Measurements from ENCODE around the gene POLQ.

DNA sequence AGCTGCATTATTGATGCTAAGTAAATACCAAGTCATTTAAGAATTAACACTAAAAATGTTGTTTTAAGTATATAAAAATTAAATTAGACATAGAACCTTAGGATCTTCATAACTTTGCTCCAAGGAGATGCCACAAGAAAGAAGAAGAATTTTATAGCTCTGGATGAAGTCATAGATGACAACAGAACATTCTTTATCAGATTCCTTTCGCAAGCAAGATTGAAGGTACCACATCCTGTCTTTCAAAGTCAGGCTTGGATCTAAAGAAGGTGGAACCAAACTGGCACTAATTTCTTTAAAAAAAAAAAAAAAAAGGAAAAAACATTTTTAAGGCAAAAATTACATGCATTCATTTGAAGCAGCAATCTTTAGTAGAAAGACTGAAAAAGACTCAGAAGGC lies 62.5 kb downstream of the POLQ start:
- TF ChIP-seq, protein P1, sequence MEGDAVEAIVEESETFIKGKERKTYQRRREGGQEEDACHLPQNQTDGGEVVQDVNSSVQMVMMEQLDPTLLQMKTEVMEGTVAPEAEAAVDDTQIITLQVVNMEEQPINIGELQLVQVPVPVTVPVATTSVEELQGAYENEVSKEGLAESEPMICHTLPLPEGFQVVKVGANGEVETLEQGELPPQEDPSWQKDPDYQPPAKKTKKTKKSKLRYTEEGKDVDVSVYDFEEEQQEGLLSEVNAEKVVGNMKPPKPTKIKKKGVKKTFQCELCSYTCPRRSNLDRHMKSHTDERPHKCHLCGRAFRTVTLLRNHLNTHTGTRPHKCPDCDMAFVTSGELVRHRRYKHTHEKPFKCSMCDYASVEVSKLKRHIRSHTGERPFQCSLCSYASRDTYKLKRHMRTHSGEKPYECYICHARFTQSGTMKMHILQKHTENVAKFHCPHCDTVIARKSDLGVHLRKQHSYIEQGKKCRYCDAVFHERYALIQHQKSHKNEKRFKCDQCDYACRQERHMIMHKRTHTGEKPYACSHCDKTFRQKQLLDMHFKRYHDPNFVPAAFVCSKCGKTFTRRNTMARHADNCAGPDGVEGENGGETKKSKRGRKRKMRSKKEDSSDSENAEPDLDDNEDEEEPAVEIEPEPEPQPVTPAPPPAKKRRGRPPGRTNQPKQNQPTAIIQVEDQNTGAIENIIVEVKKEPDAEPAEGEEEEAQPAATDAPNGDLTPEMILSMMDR (IDR thresholded peaks at IDR 0.05): no peak
- no peak for TF ChIP-seq POLR2A (IDR thresholded peaks at IDR 0.05)
